Endothelial cell (in vitro differentiated cells): ENCODE results near the gene BTG3. TPM values are rescaled to one million over a fixed set of nuclear protein-coding genes. Genes with fewer than 3 reads are reported as not detected.

Experiments used
- DNase-seq: peaks from one replicate; pipeline ENCODE4 v3.0.0; 2021; ENCODE audit warnings: low spot score
- H3K27ac Mint-ChIP-seq: one replicate; pipeline ENCODE4 v1.8.0; 2021; ENCODE audit warnings: mixed read lengths, inconsistent platforms; ENCODE audit not compliant: unreplicated experiment
- H3K27me3 Mint-ChIP-seq: one replicate; pipeline ENCODE4 v1.8.0; 2021; ENCODE audit warnings: mild to moderate bottlenecking, moderate library complexity, mixed read lengths, inconsistent platforms; ENCODE audit not compliant: unreplicated experiment
- H3K36me3 Mint-ChIP-seq: one replicate; pipeline ENCODE4 v1.8.0; 2021; ENCODE audit warnings: mild to moderate bottlenecking, low read depth, mixed read lengths, inconsistent platforms; ENCODE audit not compliant: unreplicated experiment
- H3K4me1 Mint-ChIP-seq: one replicate; pipeline ENCODE4 v1.8.0; 2021; ENCODE audit warnings: mild to moderate bottlenecking, mixed read lengths, inconsistent platforms; ENCODE audit not compliant: unreplicated experiment
- H3K4me3 Mint-ChIP-seq: one replicate; pipeline ENCODE4 v1.8.0; 2021; ENCODE audit warnings: mild to moderate bottlenecking, mixed read lengths, inconsistent platforms; ENCODE audit not compliant: unreplicated experiment
- H3K9me3 Mint-ChIP-seq: one replicate; pipeline ENCODE4 v1.8.0; 2021; ENCODE audit warnings: mixed read lengths, inconsistent platforms; ENCODE audit not compliant: unreplicated experiment
- total RNA-seq: library from RNA; stranded (reverse); fragmentation: NEBNext Ultra II Directional; extraction: Animal tissue kit (Norgen Biotek cat#: 25700); gene quantifications from one replicate; pipeline ENCODE4 v1.2.1, GENCODE V29; 2021; ENCODE audit not compliant: unreplicated experiment
- TF ChIP-seq, protein P1 (sequence below): fragments of 200-600 bp; sonication (generic); IDR thresholded peaks from one replicate; pipeline ENCODE4 v1.5.0; 2021; ENCODE audit warnings: antibody characterized with exemption; ENCODE audit not compliant: unreplicated experiment

BTG3 gene
- total RNA-seq, 1 donor from 2014 or later: 18.5 TPM

DNA sequence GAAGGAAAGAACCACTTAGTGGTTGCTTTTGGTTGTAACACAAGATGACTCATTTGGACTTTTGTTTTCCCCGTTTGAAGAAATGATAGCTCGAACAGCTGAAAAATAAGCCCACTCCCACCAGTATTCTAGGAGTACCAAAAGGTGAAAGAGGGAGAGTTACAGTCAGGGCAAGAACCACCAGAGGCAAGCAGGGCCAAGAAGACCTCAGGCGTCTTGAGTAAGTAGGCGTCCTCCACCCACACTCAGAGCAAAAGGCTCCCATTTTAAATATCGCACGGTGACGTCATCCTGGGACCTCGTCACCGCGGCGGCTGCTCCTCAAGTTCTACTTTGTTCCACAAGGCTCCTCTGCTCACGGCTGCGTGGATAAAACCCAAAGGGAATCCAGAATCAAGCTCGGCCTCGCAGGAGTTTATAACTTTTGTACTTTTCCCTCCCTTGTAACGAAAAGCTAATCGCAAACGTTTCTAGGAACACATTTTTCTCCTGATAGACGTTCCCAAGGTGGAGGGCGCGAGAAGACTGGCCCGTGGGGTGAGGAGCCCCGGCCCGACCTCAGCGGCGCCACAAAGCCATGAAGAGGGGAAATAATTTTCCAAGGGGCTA, 1.2 kb downstream of the BTG3 start:
- peak overlapping the region; percentile 97 for H3K4me3 Mint-ChIP-seq
- H3K27ac Mint-ChIP-seq: peak overlapping the region; percentile 98
- peaks cover 10% of the 10 kb centered on the region for H3K36me3 Mint-ChIP-seq
- H3K9me3 Mint-ChIP-seq: no peaks in the 10 kb centered on the region
- peaks cover 12% of the 10 kb centered on the region for H3K4me1 Mint-ChIP-seq
- DNase-seq: peak; percentile 63
- TF ChIP-seq, protein P1, sequence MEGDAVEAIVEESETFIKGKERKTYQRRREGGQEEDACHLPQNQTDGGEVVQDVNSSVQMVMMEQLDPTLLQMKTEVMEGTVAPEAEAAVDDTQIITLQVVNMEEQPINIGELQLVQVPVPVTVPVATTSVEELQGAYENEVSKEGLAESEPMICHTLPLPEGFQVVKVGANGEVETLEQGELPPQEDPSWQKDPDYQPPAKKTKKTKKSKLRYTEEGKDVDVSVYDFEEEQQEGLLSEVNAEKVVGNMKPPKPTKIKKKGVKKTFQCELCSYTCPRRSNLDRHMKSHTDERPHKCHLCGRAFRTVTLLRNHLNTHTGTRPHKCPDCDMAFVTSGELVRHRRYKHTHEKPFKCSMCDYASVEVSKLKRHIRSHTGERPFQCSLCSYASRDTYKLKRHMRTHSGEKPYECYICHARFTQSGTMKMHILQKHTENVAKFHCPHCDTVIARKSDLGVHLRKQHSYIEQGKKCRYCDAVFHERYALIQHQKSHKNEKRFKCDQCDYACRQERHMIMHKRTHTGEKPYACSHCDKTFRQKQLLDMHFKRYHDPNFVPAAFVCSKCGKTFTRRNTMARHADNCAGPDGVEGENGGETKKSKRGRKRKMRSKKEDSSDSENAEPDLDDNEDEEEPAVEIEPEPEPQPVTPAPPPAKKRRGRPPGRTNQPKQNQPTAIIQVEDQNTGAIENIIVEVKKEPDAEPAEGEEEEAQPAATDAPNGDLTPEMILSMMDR: no peak
- H3K27me3 Mint-ChIP-seq: peaks cover 9% of the 10 kb centered on the region

DNA sequence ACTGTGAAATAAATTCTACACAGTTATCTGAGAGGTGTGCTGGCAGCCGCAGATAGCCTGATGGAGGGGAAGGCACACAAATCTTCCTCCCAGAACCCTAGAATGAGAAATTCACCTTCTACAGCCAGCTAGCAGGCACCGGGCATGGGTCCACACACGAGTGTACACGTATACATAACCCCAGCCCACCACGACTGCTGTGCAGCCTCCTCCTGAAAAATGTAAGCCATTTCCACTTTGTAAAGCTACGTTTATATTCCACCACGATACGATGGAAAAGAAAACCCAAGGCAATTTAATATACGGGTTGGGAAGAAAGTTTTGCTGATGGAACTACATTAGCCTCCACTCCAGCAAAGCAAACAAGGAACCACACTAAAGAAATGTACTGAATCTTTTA, 1.8 kb downstream of the BTG3 start:
- no peak for DNase-seq
- peaks cover 9% of the 10 kb centered on the region for H3K27me3 Mint-ChIP-seq

DNA sequence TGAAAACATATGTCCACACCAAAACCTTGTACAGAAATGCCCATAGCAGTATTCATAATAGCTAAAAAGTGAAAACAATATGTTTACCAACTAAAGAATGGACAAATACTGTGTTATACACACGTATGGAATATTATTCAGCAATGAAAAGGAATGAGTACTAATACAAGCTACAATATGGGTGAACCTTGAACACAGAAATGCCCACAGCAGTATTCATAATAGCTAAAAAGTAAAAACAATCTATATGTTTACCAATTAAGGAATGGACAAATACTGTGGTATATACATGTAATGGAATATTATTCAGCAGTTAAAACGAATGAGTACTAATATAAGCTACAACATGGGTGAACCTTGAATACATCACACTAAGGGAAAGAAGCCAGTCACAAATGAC, 3.0 kb downstream of the BTG3 start:
- no peak overlapping the region for H3K27ac Mint-ChIP-seq
- DNase-seq: no peak
- H3K9me3 Mint-ChIP-seq: no peaks in the 10 kb centered on the region
- peaks cover 10% of the 10 kb centered on the region for H3K36me3 Mint-ChIP-seq
- H3K27me3 Mint-ChIP-seq: peaks cover 9% of the 10 kb centered on the region
- H3K4me1 Mint-ChIP-seq: peaks cover 12% of the 10 kb centered on the region
- TF ChIP-seq, protein P1: no peak
- no peak overlapping the region for H3K4me3 Mint-ChIP-seq

More for the DNA sequence above, 1.8 kb downstream of the BTG3 start:
- peaks cover 12% of the 10 kb centered on the region for H3K4me1 Mint-ChIP-seq
- TF ChIP-seq, protein P1: no peak
- no peaks in the 10 kb centered on the region for H3K9me3 Mint-ChIP-seq
- peaks cover 10% of the 10 kb centered on the region for H3K36me3 Mint-ChIP-seq
- H3K27ac Mint-ChIP-seq: peak overlapping the region; percentile 98
- peak overlapping the region; percentile 97 for H3K4me3 Mint-ChIP-seq

DNA sequence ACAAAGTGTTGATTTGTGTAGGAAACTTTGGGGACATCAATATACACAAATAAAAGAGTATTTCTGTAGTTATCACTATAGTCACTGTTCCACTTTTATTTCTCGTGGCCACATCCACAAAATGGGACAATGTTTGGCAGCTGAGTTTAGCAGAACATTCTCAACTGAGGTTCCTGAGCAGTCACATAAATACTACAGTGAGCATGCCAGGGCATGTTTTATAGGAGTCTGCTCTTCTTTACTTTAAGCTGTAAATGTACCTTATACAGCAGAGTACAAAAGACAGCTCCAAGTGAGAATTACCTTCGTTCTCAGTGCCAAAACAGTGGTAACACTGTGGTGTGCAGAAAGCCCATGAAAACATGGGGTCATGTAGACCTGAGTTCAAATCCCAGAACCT, 5.0 kb downstream of the BTG3 start:
- DNase-seq: no peak
- peaks cover 12% of the 10 kb centered on the region for H3K4me1 Mint-ChIP-seq
- H3K27ac Mint-ChIP-seq: peak overlapping the region; percentile 57

DNA sequence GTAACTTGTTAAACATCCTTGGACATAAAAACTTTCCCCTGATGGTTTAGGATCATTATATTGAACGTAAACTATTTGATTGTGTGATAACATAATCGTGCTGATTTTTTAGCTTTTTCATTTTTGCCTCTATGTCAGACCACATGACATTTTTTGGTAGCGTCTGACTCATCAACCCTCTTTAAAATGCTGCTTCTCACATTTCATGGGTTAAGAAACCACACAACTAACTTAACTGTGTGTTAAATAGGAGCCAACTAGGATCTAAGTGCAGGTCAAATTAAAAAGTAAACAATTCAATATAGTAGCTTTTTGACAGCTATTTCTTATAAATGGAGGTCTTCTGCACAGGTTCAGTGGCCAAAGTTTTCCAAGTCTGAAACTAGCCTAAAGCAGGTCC, 9.8 kb downstream of the BTG3 start:
- H3K9me3 Mint-ChIP-seq: no peaks in the 10 kb centered on the region
- H3K27me3 Mint-ChIP-seq: no peaks in the 10 kb centered on the region
- H3K4me1 Mint-ChIP-seq: peaks cover 2% of the 10 kb centered on the region
- TF ChIP-seq, protein P1: no peak
- no peak overlapping the region for H3K4me3 Mint-ChIP-seq
- no peak overlapping the region for H3K27ac Mint-ChIP-seq
- H3K36me3 Mint-ChIP-seq: peaks cover 16% of the 10 kb centered on the region
- no peak for DNase-seq

More for the DNA sequence above, 5.0 kb downstream of the BTG3 start:
- Mint-ChIP-seq H3K36me3 (peaks cover 17% of the 10 kb centered on the region), H3K4me3 (no peak overlapping the region), H3K27me3 (peaks cover 3% of the 10 kb centered on the region), H3K9me3 (no peaks in the 10 kb centered on the region)
- TF ChIP-seq, protein P1: no peak
